HG03565 (cell line): ENCODE measurements around the gene ISG20.

Source experiments
- ATAC-seq: cut with Tn5 transposase; IDR thresholded peaks from one replicate; pipeline ENCODE4 v1.9.1; 2021; ENCODE audit warnings: mild to moderate bottlenecking, moderate library complexity; ENCODE audit not compliant: unreplicated experiment

Gene ISG20

DNA sequence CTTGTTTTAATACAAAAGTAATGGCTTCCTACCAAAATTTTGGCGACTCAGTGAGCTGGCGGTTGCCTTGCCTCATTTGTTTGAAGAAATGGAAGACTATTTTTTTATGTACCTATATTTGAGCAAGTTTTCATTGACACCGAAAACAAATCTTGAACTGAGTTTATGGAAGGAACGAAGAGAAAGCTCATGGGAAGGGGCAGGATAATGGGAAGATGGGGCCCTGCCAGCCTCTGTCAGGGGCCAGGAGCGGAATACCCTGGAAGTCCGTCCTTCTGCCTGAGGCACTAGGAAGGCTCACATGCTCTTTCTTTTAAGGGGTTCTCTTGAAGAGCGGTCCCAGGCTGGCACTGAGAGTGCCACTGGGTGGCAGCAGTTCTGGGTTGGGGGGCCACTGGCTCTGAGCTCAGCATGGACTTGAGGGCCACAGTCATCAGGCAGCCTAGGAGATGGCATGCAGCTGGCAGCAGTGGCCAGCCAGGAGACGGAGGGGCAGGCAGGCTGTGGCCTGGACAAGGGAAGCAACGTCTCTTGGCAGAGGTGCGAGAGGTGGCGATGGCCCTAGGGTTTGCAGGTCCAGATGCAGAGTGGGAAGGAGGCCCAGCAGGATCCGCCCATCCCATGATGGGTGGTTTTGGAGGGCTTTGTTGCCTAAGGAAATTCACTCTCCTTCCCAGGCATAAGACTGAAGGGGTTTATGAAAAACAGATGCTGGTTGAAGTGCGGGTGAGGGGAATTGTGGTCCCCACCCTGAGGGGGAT is 41.6 kb downstream of the ISG20 start:
- no peak for ATAC-seq

DNA sequence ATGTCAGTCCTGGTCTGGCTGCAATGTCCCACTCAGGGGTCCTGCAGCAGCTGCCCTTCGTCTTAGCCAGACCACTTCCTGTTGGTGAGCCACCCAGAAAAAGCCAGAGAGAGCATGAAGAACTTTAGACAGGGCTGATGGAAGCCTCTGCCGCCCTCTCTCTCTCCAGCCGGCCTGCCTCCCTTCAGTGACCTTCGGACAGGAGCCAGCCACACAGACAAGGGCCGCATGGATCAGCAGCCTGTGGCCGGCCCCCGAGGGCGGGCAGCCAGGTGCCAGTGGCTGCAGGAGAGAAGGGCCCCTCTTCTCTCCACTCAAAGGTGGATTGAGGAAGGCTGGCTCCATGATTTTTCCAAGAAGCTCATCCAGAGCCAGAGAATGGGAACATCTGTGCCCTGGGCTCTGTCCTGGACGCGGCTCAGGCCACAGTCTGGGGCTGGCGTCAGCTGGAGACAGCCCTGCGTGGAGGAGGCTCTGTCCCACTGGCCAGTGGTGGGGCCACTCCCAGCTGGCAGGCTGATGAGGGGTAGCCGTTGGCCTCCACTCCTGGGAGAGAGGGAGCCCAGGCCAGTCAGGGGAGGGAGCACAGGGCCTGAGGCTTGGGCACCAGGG is 42.9 kb downstream of the ISG20 start:
- ATAC-seq: no peak

DNA sequence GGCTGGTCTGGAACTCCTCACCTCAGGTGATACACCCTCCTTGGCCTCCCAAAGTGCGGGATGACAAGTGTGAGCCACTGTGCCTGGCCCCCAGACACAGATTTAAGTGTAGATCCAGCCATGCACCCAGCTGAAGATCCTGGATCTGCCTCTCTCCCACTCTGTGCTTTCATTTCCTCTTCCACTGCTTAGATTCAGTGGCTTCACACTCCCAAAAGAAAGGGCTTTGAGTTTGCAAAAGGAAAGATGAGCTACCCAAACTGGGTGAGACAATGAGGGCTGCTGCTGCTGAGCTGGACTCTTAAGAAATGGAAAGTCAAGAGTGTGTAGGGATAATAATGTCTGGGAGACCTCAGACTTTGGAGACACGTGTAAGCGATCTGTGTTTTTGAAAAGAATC is 45.5 kb downstream of the ISG20 start:
- no peak for ATAC-seq

DNA sequence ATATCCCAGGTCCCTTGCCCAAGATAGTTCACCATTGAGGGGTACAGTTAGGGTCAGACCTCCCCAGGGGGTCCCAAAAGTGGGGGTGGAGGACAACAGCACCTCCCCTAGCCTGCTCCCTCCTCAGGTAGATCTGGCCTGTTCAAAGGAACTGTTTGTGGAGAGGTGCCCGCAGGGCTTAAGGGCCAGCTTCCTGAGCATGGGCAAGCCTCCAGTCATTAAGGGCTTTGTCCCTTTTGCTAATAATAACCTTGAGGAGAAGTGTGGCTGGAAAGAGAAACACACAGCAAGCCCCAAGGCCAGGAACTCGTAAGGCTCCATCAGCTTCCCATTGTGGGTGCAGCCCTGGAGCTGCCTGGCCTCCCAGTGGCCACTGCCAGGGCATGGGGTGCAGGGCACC is 47.4 kb downstream of the ISG20 start:
- no peak for ATAC-seq

DNA sequence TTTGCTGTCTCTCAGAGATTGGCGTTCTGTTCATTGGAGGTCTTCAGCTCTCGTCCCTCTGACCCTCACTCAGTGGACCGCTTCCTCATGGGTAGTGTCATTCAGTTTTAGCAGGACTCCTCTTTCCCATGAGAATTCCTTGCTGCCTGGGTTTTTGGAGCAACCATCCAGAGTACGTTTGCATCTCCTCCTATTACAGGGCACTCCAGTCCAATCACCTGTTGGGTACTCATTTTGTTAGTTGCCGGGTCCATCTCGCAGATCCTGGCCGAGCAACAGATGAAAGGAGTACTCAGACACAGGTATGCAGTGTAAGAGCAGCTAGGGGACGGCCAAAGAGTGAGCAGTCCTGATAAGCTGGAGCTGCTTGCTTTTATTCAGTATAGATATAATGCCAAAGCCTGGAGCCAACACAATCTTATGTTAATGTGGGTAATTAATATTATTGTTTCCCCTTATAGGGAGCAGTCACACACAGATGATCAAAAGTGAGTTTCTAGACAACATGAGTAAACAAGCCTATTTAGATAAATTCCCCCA is 49.6 kb downstream of the ISG20 start:
- no peak for ATAC-seq

DNA sequence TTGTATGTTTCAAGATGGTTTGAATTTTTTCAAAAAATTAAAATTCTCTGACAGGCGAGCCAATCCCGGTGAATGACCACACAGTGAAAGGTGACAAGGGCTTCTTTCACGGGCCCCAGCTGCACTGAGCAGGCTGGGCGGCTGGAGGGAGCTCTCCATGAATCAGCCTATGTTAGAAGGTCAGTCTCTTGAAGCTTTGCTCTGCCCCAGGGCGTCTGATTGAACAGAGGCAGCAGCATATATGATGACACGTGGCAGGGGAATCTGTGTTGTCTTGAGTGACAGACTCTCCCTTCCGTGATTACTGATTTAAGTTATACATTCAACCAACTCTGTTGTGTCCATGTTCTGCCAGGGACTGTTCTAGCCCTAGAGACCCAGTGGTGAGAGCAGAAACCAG is 51.5 kb downstream of the ISG20 start:
- ATAC-seq: no peak

DNA sequence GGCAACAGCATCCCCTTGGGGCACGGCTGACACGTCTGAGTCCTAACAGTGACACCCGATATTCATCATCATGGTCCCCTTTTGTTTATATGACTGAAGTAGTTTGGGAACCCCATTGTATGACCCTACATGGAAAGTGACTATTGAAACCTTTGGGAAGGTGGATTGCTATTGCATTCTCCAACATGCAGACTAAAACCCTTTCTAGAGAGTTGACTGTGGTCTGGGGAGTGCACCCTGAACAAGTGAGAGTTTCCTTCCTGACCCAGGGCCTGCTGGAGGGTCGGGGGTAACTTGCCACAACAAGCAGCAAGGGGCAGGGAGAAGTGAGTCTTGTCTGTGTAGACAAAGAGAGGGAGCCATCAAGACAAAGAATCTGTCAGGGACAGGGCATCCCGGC is 54.4 kb downstream of the ISG20 start:
- ATAC-seq: no peak

DNA sequence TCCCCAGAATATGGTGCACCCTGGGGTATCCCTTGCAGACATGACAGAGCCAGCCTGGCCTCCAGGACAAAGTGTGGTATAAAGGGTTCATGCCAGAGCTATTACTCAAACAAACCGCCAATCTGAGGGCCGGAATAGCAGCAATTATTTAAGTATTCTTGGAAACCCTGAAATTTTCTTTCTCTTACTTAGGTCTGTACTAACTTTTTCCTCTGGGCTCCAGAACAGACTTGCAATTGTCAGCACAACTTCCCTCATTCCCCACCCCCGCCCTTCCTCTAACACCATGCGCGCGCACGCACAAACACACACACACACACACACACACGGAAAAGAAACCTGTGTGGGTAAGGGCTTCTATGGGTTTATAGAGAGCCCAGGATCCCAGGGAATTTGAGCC is 56.3 kb downstream of the ISG20 start:
- no peak for ATAC-seq

DNA sequence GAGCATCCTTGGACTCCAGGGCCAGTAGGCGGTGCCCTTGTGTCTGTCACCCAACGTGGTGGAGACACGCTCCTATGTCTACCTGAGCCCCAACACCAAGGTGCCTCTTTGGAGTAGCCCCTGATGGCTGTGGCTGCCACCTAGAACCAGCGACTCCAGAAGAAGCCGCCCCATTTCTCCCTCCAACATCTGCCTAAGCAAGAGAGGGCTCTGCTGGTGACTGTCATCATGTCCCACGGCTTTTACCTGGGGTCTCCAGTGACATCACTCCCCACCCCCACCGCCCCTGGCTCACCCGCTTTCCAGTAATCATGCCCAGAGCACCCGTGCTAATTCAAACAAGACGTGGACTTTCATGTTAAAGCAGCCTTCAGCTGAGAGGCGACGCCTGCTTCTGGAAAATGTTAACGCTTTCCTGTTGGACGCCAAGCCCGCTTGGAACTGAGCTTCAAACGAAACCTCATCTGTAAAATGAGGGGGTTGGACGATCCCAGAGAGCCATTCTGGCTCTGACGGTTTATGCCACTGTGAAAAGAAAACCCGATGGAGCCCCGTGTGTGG is 57.0 kb downstream of the ISG20 start:
- ATAC-seq: no peak

DNA sequence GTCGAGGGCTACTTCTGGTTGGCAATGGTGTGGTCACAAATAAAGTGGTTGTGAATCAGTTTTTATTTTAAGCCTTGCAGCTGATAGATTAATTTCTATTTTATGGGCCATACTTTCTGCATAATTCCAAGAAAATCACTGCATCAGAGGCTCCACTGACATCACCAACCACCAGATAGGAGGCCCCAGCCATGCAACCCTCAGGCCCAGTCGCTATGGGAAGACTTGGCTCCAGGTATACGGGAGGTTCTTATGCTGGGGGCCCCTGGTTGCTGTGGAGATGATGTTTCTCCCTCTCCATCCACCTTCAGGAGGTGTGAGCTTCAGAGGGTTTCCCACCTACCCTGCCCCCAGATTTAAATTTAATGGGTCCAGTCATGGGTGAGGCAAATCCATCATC is 57.4 kb downstream of the ISG20 start:
- no peak for ATAC-seq

DNA sequence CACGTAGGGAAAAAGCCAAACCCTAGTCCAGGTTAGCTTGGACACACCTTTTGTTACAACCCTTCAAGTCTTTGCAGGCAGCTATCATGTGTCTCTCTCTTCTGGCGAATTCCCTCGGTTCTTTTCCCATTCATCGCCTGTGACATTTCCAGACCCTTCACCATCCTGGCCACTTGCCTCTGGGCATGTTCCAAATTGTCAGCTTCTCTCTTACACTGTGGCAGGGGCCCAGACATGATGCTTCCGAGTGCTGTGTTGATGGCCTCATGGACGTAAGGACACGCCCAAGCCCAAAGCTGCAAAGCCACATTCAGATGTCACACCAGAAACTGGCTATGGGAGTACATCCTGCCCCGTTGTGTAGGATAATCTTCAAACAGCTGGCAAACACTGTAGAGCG is 58.5 kb downstream of the ISG20 start:
- no peak for ATAC-seq

DNA sequence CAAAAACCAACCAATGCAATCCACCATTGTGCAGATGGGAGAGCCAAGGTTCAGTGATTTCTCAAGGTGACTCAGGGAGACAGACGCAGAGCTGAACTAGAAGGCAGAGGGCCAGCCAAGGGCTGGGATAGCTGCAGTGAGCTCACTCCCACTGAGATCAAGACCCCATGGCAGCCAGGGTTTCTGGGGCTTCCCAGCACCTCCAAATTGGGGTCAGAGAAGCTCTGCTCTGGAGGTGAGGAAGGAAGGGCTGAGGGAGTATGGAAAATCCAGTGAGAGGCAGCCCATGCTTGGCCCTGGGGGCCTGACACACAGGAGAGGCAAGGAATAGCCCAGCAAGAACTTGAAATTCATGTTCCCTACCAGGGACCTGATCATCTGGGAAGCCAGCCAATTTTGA is 61.0 kb downstream of the ISG20 start:
- no peak for ATAC-seq

DNA sequence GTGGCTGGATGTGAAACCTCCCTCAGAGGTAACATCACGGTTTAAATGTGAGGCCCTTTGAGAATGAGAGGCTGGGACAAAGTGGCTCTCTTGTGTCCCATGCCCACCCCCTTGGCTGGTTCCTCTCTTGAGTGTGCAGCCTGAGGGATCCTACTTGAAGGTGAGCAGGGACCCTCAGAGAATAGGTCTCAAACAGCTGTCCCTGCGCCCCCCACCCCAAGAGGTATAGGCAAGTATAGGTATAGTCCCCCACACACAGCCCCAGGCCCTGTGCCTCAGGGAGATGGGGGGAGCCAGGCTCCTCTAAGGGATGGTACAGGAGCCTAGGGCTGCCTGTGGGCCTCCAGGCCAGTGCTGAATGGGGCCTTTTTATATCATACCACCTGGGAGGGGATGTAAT is 61.9 kb downstream of the ISG20 start:
- ATAC-seq: no peak

DNA sequence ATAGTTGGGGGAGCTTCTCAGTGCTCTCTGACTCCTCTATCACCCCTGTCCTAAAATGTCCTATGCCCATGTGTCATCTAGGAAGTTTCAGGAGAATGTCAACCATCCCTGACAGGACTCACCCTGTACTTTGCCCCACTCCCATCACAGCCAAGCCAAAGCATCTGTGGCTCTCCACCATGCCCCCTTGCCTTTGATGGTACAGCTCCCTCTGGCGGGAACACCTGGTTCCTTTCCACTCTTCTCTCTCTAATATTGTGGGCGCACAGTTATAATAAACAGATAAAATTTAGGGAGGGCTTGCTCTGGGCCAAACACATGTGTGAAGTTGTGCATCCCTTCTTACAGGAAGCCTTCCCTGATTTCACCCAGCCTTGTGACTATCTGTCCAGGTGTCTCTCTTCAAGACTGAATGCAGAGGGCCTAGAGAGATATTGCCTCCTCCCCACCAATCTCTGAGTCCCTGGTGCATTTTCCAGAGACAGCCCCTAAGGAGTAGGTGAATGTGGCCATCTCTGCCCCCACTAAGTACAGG is 62.8 kb downstream of the ISG20 start:
- ATAC-seq: no peak

DNA sequence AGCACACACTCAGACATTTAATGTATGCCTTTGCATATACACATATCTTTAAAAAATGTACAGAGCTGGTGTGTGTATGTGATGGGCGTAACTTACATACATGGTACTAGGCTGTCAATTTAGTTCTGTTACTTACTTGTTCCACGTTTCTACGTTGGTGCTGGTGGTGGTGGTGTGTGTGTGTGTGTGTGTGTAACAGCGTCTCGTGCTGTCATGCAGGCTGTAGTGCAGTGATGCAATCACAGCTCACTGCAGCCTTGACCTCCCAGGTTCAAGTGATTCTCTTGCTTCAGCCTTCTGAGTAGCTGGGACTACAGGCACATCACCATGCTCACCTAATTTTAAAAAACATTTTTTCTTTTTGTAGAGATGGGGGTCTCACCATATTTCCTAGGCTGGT is 64.2 kb downstream of the ISG20 start:
- ATAC-seq: no peak

DNA sequence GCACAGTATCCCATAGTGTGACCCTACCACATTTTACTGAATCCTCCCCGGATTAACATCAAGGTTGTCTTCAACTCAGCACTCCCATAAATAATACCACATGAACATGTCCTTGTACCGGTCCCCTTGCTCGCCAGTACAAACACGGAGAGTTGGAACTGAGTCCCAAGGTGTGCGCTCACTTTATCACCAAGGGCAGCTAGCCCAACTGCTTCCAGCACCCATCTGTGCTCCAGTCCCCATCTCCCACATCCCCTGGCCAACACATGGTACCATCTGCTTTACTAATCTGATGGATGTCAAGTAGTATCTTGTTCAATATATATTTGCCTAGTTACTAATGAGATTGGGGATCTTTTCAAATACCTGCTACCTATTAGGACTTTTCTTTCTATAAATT is 64.7 kb downstream of the ISG20 start:
- no peak for ATAC-seq

DNA sequence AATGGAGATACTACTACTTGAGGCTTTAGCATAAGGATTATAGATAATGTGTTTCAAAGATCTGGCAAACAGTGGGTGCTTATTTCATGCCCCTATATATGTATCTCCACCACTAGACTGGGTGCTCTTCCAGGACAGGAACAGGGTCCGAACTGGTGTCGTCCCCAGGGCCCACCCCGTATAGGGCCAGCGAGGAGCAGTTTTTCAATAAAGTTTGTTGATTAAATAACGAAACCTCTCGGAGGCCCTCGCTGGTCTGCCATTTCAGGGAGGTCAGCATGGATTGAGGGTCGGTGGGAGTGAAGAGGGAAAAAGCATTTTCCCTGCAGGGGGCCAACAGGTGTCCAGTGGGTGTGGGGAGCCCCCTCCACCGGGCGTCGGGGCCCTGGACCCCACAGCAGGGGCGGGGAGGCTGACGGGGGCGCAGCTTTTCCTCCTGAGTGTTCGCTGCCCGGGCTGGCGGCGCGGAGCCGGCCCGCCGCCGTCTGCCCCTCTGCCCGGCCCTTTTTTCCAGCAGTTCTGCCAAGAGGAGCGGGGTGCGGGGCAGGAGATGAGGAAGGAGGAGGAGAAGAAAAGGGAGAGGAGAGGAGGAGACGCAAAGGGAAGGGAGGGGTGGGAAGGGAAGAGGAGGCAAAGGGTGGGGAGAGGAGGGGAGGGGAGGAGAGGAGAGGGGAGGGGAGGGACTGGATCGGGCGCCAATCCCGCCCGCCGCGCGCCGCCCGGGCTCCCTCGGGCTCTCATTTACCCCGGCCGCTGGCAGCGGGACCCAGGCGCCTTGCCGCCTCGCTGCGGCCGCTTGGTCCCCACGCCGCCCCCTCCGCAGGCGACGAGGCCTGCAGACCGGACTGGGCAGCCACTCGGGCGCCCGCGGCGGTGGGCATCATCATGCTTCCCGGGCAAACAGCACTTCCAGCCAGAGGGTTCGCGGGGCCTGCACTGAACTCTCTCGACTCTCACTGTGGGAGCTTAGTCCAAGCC is 66.3 kb downstream of the ISG20 start:
- ATAC-seq: no peak

DNA sequence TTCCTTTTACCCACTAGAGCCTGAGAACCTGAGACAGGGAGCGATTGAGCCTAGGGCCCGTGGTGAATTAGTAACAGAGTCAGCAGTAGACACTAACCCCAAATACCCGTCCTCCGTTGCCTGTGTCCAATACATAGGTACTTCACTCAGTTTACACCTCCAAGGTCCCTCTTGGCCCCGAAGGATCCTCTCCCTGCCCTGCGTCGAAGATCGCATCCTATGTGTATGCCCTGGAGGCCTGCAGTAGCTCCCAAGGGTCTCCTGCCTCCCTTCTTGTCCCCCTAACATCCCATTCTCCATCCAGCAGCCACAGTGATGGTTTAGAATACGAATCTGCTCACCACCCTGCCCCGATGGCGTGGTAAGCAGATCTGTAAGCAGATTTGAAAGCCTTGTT is 67.0 kb downstream of the ISG20 start:
- ATAC-seq: no peak
